KOPT-K1 (cell line): Measurements from ENCODE around the gene ENSA.
"Not testable (repeated sequence)": the region's sequence is repeated elsewhere in the genome, so short reads cannot be mapped to it uniquely, and the experiment has no call there.

Source experiments
- H3K27ac ChIP-seq: fragments of 200-600 bp; sonication (generic); 2 replicates; pipeline ENCODE4 v1.5.1; 2016; ENCODE audit warnings: antibody characterized with exemption, mild to moderate bottlenecking, low read depth, low read length; ENCODE audit not compliant: poor library complexity, severe bottlenecking
- H3K36me3 ChIP-seq: fragments of 200-600 bp; sonication (generic); 2 replicates; pipeline ENCODE4 v1.5.1; 2017; ENCODE audit warnings: antibody characterized with exemption, mild to moderate bottlenecking, low read length, moderate library complexity; ENCODE audit not compliant: insufficient read depth
- H3K9me3 ChIP-seq: fragments of 200-600 bp; sonication (generic); 2 replicates; pipeline ENCODE4 v1.5.1; 2017; ENCODE audit warnings: antibody characterized with exemption, low read length, mild to moderate bottlenecking; ENCODE audit not compliant: insufficient read depth, poor library complexity, severe bottlenecking

Gene ENSA

DNA sequence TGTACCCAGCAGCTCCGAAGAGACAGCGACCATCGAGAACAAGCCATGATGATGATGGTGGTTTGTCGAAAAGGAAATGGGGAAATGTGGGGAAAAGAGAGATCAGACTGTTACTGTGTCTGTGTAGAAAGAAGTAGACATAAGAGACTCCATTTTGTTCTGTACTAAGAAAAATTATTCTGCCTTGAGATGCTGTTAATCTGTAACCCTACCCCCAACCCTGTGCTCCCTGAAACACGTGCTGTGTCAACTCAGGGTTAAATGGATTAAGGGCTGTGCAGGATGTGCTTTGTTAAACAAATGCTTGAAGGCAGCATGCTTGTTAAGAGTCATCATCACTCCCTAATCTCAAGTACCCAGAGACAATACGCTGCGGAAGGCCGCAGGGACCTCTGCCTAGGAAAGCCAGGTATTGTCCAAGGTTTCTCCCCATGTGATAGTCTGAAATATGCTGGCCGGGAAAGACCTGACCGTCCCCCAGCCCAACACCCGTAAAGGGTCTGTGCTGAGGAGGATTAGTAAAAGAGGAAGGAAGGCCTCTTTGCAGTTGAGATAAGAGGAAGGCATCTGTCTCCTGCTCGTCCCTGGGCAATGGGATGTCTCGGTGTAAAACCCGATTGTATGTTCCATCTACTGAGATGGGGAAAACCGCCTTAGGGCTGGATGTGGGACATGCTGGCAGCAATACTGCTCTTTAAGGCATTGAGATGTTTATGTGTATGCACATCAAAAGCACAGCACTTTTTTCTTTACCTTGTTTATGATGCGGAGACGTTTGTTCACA lies 5.6 kb upstream of the ENSA start:
- not testable (repeated sequence) for H3K36me3 ChIP-seq, H3K27ac ChIP-seq, H3K9me3 ChIP-seq

DNA sequence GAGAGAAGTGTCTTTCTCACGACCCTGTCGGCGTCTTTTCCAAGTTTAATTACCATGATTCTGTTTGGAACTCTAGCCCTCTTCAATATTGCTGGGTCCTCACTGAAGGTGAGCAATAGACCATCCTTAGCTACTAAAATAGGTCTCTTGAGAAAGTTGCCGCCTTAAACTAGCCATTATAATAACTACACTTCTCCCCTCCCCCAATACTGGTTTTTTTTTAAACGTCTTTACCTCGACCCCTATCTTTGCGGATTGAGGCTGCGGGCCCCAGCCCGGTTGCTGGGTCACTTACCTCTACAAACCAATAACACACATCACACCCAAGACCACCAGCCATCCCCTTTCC lies 672 bp downstream of the ENSA start:
- Histone ChIP-seq H3K27ac (peak overlapping the region; percentile 83), H3K36me3 (peaks cover 40% of the 10 kb centered on the region)

GRCh38 chr1:150627826-150628410 lies 1.5 kb downstream of the ENSA start:
- H3K36me3 ChIP-seq = peaks cover 48% of the 10 kb centered on the region
- no peaks in the 10 kb centered on the region for H3K9me3 ChIP-seq
- H3K27ac ChIP-seq = peak overlapping the region; percentile 83

More for the DNA sequence above, 672 bp downstream of the ENSA start:
- no peaks in the 10 kb centered on the region for H3K9me3 ChIP-seq

GRCh38 chr1:150626150-150626549 lies 3.3 kb downstream of the ENSA start:
- no peak overlapping the region for H3K27ac ChIP-seq
- H3K9me3 ChIP-seq = no peaks in the 10 kb centered on the region
- peaks cover 65% of the 10 kb centered on the region for H3K36me3 ChIP-seq

- H3K36me3 ChIP-seq = peaks cover 81% of the 10 kb centered on the region
- not testable (repeated sequence) for H3K27ac ChIP-seq
Observed at GRCh38 chr1:150624546-150624945, 4.9 kb downstream of the ENSA start.

GRCh38 chr1:150624134-150624533 lies 5.3 kb downstream of the ENSA start:
- H3K36me3 ChIP-seq = peaks cover 85% of the 10 kb centered on the region
- H3K27ac ChIP-seq, H3K9me3 ChIP-seq: not testable (repeated sequence)

More at GRCh38 chr1:150624546-150624945, 4.9 kb downstream of the ENSA start:
- H3K9me3 ChIP-seq = not testable (repeated sequence)

DNA sequence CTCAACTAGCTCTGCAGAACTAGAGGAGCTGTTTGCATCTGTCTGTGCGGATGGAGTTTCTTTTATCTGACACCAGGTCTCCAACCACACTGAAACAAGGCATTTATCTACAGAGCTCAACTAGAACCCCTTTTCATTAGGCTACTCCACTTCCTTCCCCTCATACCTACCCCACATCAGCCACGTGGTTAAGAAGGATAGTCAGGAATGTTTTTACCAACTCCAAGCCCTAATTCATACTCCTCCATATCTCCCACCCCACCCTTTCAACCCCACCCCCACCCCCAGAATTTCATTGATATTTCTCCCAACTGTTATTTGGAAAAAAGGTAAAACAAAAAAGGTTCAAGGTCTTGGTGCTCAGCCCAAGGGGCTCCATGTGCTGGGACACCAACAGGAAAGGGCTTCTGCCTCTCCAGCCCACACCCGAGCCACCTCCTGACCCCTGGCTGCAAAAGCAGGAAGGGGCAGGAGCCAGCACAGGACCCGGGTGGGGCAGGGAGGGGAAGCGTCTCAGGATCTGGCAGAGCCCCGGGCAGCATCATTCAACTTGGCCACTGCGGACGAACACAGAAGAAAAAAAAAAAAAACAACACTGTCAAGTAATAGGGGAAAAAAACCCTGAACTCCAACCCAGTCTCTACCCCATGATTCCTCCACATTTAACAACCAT lies 7.0 kb downstream of the ENSA start:
- Histone ChIP-seq H3K36me3 (peaks cover 99% of the 10 kb centered on the region), H3K27ac (no peak overlapping the region), H3K9me3 (no peaks in the 10 kb centered on the region)

GRCh38 chr1:150621497-150622302 lies 7.7 kb downstream of the ENSA start:
- Histone ChIP-seq H3K27ac (no peak overlapping the region), H3K9me3 (no peaks in the 10 kb centered on the region), H3K36me3 (peaks cover 99% of the 10 kb centered on the region)

- Histone ChIP-seq H3K36me3 (peaks cover 98% of the 10 kb centered on the region), H3K9me3 (no peaks in the 10 kb centered on the region), H3K27ac (no peak overlapping the region)
Observed at GRCh38 chr1:150620919-150621318, 8.5 kb downstream of the ENSA start.

DNA sequence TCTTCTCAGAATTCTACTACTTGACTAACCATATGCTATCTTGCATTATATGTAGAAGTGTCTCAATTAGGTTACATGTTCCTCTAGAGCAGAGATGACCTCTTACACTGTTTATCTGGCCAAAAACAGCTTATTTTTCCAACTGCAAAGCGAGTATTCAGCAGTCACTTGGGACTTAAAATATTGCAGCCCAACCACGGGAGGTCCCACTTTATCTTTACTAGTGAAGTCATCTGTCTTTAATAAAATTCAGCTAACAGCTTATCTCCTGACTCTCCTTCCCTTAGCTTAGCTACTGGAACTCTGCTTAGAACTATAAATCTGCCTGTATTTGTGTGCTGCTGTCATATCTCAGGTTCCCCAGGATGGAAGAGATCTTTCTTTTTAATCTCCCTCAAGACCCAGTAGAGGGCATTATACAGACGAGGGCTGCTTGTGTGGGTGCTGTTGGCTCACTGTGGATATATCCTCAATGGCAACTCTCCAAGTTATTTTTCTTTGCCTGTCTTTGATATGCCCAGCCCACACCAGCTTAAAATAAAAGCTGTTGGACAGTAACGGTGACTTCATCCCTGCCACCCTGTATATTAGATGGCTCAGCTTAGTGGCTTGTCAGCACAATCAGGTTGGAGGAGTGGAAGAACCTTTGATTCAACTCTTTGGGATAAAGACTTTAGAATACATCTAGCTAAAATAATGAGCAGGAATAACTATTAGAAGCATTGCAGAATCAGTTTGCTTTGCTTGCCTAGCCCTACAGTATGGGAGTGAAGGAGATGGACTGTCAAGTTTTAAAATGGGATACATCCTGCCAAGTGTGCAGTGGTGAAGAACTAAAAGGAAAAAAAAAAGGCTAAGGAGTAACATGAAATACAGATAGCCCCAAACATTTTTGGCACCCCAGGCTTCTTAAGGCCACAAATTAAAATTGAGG lies 9.6 kb downstream of the ENSA start:
- no peaks in the 10 kb centered on the region for H3K9me3 ChIP-seq
- H3K27ac ChIP-seq = no peak overlapping the region
- peaks cover 97% of the 10 kb centered on the region for H3K36me3 ChIP-seq

DNA sequence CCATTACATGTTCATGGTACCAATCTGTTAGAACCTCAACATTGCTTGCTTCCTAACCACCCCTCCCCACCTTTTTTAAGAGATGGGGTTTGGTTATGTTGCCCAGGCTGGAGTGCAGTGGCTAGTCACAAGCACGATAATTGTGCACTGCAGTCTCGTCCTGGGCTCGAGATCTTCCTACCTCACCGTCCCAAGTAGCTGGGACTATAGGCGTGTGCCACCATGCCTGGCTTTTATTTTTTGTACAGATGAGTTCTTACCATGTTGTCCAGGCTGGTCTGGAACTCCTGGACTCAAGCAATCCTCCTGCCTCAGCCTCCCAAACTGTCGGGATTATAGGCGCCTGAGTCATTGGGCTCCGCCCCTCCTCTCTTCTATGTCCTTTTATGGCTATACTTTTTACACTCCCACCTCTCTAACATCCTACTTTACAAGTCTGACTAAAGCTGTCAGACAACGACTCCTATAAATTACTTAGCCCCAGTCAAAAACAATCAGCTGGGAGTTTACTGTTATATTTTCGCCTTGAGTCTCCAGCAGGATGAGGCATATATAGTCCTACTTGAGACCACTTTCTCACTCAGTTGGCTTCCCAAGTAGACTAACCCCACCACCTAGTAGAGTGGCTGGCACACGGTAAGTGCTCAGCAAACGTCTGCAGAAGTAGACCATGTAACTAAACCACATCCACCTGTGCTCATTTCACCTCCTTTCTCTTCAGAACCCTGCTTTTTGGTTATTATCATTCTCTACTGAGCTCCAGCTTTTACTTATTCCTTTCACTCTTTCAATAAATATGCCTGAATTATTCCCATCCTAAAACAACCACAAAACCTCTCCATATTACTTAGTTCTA lies 13.8 kb downstream of the ENSA start:
- Histone ChIP-seq H3K9me3 (no peaks in the 10 kb centered on the region), H3K27ac (no peak overlapping the region), H3K36me3 (peaks cover 82% of the 10 kb centered on the region)

DNA sequence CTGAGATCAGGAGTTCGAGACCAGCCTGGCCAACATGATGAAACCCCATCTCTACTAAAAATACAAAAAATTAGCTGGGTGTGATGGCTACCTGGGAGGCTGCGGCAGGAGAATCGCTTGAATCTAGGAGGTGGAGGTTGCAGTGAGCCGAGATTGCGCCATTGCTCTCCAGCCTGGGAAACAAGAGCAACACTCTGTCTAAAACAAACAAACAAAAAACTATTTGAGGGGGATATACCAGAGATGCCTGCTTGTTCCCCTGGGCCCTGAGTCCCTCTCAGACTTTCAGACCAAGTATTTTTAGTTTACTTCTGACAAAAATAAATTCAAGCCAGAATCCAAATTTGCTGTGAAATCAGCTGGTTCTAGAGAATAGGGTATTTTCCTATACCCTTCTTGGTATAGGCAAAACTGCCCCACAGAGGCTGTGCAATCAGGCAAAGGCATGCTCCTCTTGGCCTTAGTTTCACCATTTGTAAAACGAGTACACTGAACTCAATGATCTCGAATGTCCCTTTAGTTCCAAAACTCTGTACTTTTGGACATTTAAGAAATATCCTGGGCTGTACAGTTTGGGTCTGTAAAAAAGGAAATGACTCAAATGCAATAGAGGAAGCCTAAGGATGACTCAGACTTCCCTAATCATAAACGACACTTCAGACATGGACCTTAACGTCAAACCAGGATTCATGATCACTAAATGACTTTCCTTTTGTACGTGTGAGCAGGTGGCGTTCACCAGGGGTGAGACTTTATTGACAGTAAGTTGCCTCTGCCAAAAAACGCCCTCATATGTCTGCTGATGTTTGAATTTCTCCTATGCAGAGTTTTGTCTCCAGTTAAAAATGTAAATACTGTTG lies 16.1 kb downstream of the ENSA start:
- no peaks in the 10 kb centered on the region for H3K9me3 ChIP-seq
- H3K36me3 ChIP-seq = peaks cover 59% of the 10 kb centered on the region
- H3K27ac ChIP-seq = no peak overlapping the region

DNA sequence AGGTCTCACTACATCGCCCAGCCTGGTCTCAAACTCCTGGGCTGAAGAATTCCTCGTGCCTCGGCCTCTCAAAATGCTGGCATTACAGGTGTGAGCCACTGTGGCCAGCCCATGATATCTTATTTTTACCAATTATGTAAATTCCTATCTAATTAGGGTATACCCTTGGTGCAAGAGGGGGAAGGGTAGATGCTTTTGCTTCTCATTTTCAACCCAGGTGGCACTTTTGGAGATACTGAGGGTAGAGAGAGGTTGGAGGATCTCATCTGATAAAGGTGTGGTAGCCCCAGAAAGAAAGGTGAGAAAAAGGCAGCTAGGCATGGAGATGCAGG lies 17.4 kb downstream of the ENSA start:
- H3K36me3 ChIP-seq = peaks cover 46% of the 10 kb centered on the region
- H3K27ac ChIP-seq = no peak overlapping the region
- H3K9me3 ChIP-seq = no peaks in the 10 kb centered on the region
